Measurements from ENCODE around the gene SYMPK.
A peak's percentile ranks its signal among the peaks of the same experiment; 100 is the strongest.

The SYMPK gene

GRCh38 chr19:45866400-45867176, 3.6 kb upstream of the SYMPK start:
- no peak for DNase-seq (ENCODE audit: low read depth, low spot score)

- no peak for DNase-seq (ENCODE audit: low read depth, low spot score)
Measured at GRCh38 chr19:45865269-45865948, 2.5 kb upstream of the SYMPK start.

GRCh38 chr19:45864629-45865082, 1.7 kb upstream of the SYMPK start:
- DNase-seq (ENCODE audit: low read depth, low spot score), result no peak

- DNase-seq (ENCODE audit: low read depth, low spot score), result peak; percentile 56
Measured at GRCh38 chr19:45863840-45864628, 1.1 kb upstream of the SYMPK start, which contains the start of gene FOXA3. Gene FOXA3, plus strand, starts transcription at chr19:45864326. Its CDS starts 131 bp downstream, at chr19:45864457.

- no peak for DNase-seq (ENCODE audit: low read depth, low spot score)
Measured at GRCh38 chr19:45863335-45863839, 440 bp upstream of the SYMPK start.

- no peak for DNase-seq (ENCODE audit: low read depth, low spot score)
Measured at GRCh38 chr19:45862271-45862563, 730 bp downstream of the SYMPK start.

GRCh38 chr19:45860359-45861259, 2.3 kb downstream of the SYMPK start:
- peak; percentile 71 for DNase-seq (ENCODE audit: low read depth, low spot score)

GRCh38 chr19:45854167-45854778, 8.7 kb downstream of the SYMPK start:
- no peak for DNase-seq (ENCODE audit: low read depth, low spot score)

- no peak for DNase-seq (ENCODE audit: low read depth, low spot score)
Measured at GRCh38 chr19:45852983-45853382, 10.0 kb downstream of the SYMPK start.

- no peak for DNase-seq (ENCODE audit: low read depth, low spot score)
Measured at GRCh38 chr19:45852145-45852750, 10.7 kb downstream of the SYMPK start.

GRCh38 chr19:45848922-45849321, 14.0 kb downstream of the SYMPK start:
- no peak for DNase-seq (ENCODE audit: low read depth, low spot score)

GRCh38 chr19:45847663-45848062, 15.3 kb downstream of the SYMPK start:
- no peak for DNase-seq (ENCODE audit: low read depth, low spot score)

GRCh38 chr19:45842198-45842597, 20.7 kb downstream of the SYMPK start:
- no peak for DNase-seq (ENCODE audit: low read depth, low spot score)

- DNase-seq (ENCODE audit: low read depth, low spot score), result no peak
Measured at GRCh38 chr19:45834970-45835369, 28.0 kb downstream of the SYMPK start.

- no peak for DNase-seq (ENCODE audit: low read depth, low spot score)
Measured at GRCh38 chr19:45828945-45829344, 34.0 kb downstream of the SYMPK start.

GRCh38 chr19:45828523-45828922, 34.4 kb downstream of the SYMPK start:
- DNase-seq (ENCODE audit: low read depth, low spot score), result no peak

- no peak for DNase-seq (ENCODE audit: low read depth, low spot score)
Measured at GRCh38 chr19:45827459-45828093, 35.4 kb downstream of the SYMPK start.

- no peak for DNase-seq (ENCODE audit: low read depth, low spot score)
Measured at GRCh38 chr19:45826934-45827333, 36.0 kb downstream of the SYMPK start.

All from ELF-1 (cell line).